HepG2 (cell line): ENCODE results near the gene RETREG2. TPM values are rescaled to one million over a fixed set of nuclear protein-coding genes. Genes with fewer than 3 reads are reported as not detected.

Experiments
- ATAC-seq: fragments of 200-7000 bp; cut with Tn5 transposase; 3 replicates; pipeline ENCODE4 v1.9.1; 2020; ENCODE audit warnings: mild to moderate bottlenecking, moderate library complexity
- BruUV-seq: library from RNA; stranded (reverse); fragments of 400-500 nt; replicated peaks from 2 replicates; lab custom pipeline; 2021; lab: Mats Ljungman, UMichigan
- CTCF ChIA-PET: fragments of 300-600 bp; formaldehyde crosslinking; extraction: SDS; loops from one replicate; lab custom pipeline; 2021; ENCODE audit warnings: low total read pairs, inconsistent platforms, low intra/inter-chr PET ratio; lab: Yijun Ruan, JAX
- POLR2A ChIA-PET: fragments of 350-600 bp; sonication (Branson Sonifier 250); formaldehyde crosslinking; loops from one replicate; lab custom pipeline; 2020; ENCODE audit warnings: antibody characterized with exemption, inconsistent platforms; lab: Yijun Ruan, JAX
- DNase-seq: peaks from one replicate; pipeline ENCODE4 v3.0.0-alpha.2; 2015; ENCODE audit warnings: low spot score
- FAIRE-seq: peaks from 3 replicates; lab custom pipeline; 2011; peaks lifted over from hg19 to GRCh38; lab: Jason Lieb, UNC
- H2AFZ ChIP-seq: one replicate; pipeline ENCODE4 v1.6.1; 2011; ENCODE audit warnings: low read length, inconsistent platforms
- H3K27ac ChIP-seq: fragments of 300-600 bp; 3 replicates; pipeline ENCODE4 v1.8.0; 2011; ENCODE audit warnings: mixed run types, mild to moderate bottlenecking, mixed read lengths, low read length, inconsistent platforms; ENCODE audit not compliant: insufficient read depth; ENCODE audit errors: extremely low read length
- H3K27me3 ChIP-seq, 2 experiments: fragments of 200-600 bp in 1 of 2; 2 replicates in 1 of 2; 3 replicates in 1 of 2; pipeline versions ENCODE4 v1.6.0 to v1.8.0; 2011; ENCODE audit warnings: low read length in 2 of 2, mild to moderate bottlenecking in 2 of 2, moderate library complexity in 2 of 2, inconsistent platforms in 1 of 2; ENCODE audit not compliant: insufficient read depth in 2 of 2, control insufficient read depth in 1 of 2
- H3K36me3 ChIP-seq, 2 experiments: fragments of 200-600 bp in 1 of 2; replicated peaks in 1 of 2; 2 replicates in 1 of 2; 3 replicates in 1 of 2; pipeline versions ENCODE4 v1.5.1 to v1.8.0; 2011; ENCODE audit warnings: low read length in 2 of 2, inconsistent platforms in 1 of 2; ENCODE audit not compliant: insufficient read depth in 2 of 2, control insufficient read depth in 1 of 2
- H3K4me1 ChIP-seq: 2 replicates; pipeline ENCODE4 v1.5.1; 2012; ENCODE audit warnings: low read length, inconsistent platforms; ENCODE audit not compliant: insufficient read depth
- H3K4me2 ChIP-seq: 2 replicates; pipeline ENCODE4 v1.6.0; 2011; ENCODE audit warnings: low read depth, low read length, inconsistent platforms
- H3K4me3 ChIP-seq, 3 experiments: fragments of 200-600 bp in 1 of 3; sonication (generic), shearing (Covaris generic) in 1 of 3; replicated peaks in 1 of 3; 2 replicates each; pipeline ENCODE4 v1.5.1; 2011 to 2016; ENCODE audit warnings: low read length in 3 of 3, inconsistent platforms in 2 of 3, low read depth in 2 of 3, mild to moderate bottlenecking in 2 of 3, control low read depth in 1 of 3, mixed read lengths in 1 of 3; ENCODE audit not compliant: insufficient read depth in 1 of 3
- H3K79me2 ChIP-seq: one replicate; pipeline ENCODE4 v1.6.1; 2011; ENCODE audit warnings: low read length, inconsistent platforms; ENCODE audit not compliant: insufficient read depth
- H3K9ac ChIP-seq: 2 replicates; pipeline ENCODE4 v1.6.0; 2011; ENCODE audit warnings: mild to moderate bottlenecking, low read depth, low read length, inconsistent platforms; ENCODE audit not compliant: insufficient read depth
- H3K9me3 ChIP-seq: 2 replicates; pipeline ENCODE4 v1.5.1; 2012; ENCODE audit warnings: mild to moderate bottlenecking, low read length
- H4K20me1 ChIP-seq: 2 replicates; pipeline ENCODE4 v1.6.0; 2011; ENCODE audit warnings: inconsistent platforms, mild to moderate bottlenecking, low read length, moderate library complexity; ENCODE audit not compliant: insufficient read depth
- ATF3 ChIP-seq: sonication (generic); formaldehyde crosslinking; IDR thresholded peaks from 2 replicates; pipeline ENCODE4 v1.4.0; 2020; ENCODE audit warnings: missing genetic modification reagents
- BHLHE40 ChIP-seq: IDR thresholded peaks from 2 replicates; pipeline ENCODE4 v1.6.1; 2011; ENCODE audit warnings: low read length, improper control_type of control experiment
- CSRNP1 ChIP-seq: sonication (generic); formaldehyde crosslinking; IDR thresholded peaks from 2 replicates; pipeline ENCODE4 v1.8.1; 2023; ENCODE audit warnings: mild to moderate bottlenecking, missing genetic modification reagents
- HMG20B ChIP-seq: conservative IDR thresholded peaks from 2 replicates; pipeline ENCODE4 v1.6.1; 2016; ENCODE audit warnings: missing genetic modification reagents, missing compliant biosample characterization
- IKZF5 ChIP-seq: IDR thresholded peaks from 2 replicates; pipeline ENCODE4 v1.6.1; 2018; ENCODE audit warnings: missing genetic modification reagents, mild to moderate bottlenecking, missing compliant biosample characterization
- NFE2L2 ChIP-seq: fragments of 150-350 bp; IDR thresholded peaks from 2 replicates; pipeline ENCODE4 v1.6.1; 2014; ENCODE audit warnings: low read length
- PHF20 ChIP-seq: sonication (generic); formaldehyde crosslinking; IDR thresholded peaks from 2 replicates; pipeline ENCODE4 v1.5.0; 2020; ENCODE audit warnings: mild to moderate bottlenecking, missing genetic modification reagents
- SIX1 ChIP-seq: sonication (generic); formaldehyde crosslinking; IDR thresholded peaks from 2 replicates; pipeline ENCODE4 v1.4.0; 2020; ENCODE audit warnings: missing genetic modification reagents, borderline replicate concordance
- SMAD9 ChIP-seq: sonication (generic); formaldehyde crosslinking; IDR thresholded peaks from 2 replicates; pipeline ENCODE4 v1.5.1; 2020; ENCODE audit warnings: mild to moderate bottlenecking, missing genetic modification reagents
- TARDBP ChIP-seq: sonication (generic); formaldehyde crosslinking; IDR thresholded peaks from 2 replicates; pipeline ENCODE4 v1.8.0; 2022; ENCODE audit warnings: mild to moderate bottlenecking, missing genetic modification reagents
- ZFP1 ChIP-seq: IDR thresholded peaks from 2 replicates; pipeline ENCODE4 v1.6.1; 2016
- ZNF615 ChIP-seq: sonication (generic); formaldehyde crosslinking; IDR thresholded peaks from 2 replicates; pipeline ENCODE4 v1.5.0; 2020; ENCODE audit warnings: mild to moderate bottlenecking, missing genetic modification reagents, borderline replicate concordance
- ZNF782 ChIP-seq: sonication (generic); formaldehyde crosslinking; IDR thresholded peaks from 2 replicates; pipeline ENCODE4 v1.4.0; 2020; ENCODE audit warnings: missing genetic modification reagents, mild to moderate bottlenecking, borderline replicate concordance
- WGBS: methylation state at CpG from one replicate; pipeline ENCODE4 v1.1.6; 2017; ENCODE audit warnings: low lambda C conversion rate; 5-methylcytosine and 5-hydroxymethylcytosine counted together
- in situ Hi-C: cut with HindIII; loops from 2 replicates; pipeline ENCODE4 v1.10.0; 2017; ENCODE audit warnings: low pct_unique_long_range_greater_than_20kb; ENCODE audit not compliant: extremely low pct_ligation_motif_present
- intact Hi-C: fragments of 100-400 bp; cut with micrococcal nuclease; formaldehyde crosslinking; loops from one replicate; pipeline ENCODE4 v1.10.0; 2022; ENCODE audit not compliant: unreplicated experiment
- polyA plus RNA-seq, 8 experiments: library from polyadenylated mRNA; depleted of rRNA in 3 of 8; stranded (reverse) in 7 of 8; unstranded in 1 of 8; fragments of >200 nt; fragmentation: Illumina TruSeq in 4 of 8; extraction: Trizol in 4 of 8; gene quantifications; 2 replicates each; pipeline versions ENCODE4 v1.2.1 to v1.2.3, GENCODE V29; 2011 to 2016; ENCODE audit warnings: low read depth in 4 of 8, missing spikeins in 1 of 8, mixed read lengths in 1 of 8; ENCODE audit not compliant: insufficient read depth in 1 of 8
- total RNA-seq, 5 experiments: library from RNA; depleted of rRNA; stranded (reverse); fragments of >200 nt; fragmentation: Illumina TruSeq; extraction: Trizol; gene quantifications; 2 replicates each; pipeline ENCODE4 v1.2.3, GENCODE V29; 2016; ENCODE audit warnings: low read depth in 1 of 5
- TF ChIP-seq, protein P1 (sequence below): sonication (generic); formaldehyde crosslinking; IDR thresholded peaks from 2 replicates; pipeline ENCODE4 v1.5.1; 2020; ENCODE audit warnings: missing genetic modification reagents, mild to moderate bottlenecking, borderline replicate concordance

Gene RETREG2
- total and polyA plus RNA-seq, 2 of the 13 experiments (the other 11 are each of a cell fraction or from before 2014, with no cell fraction given): 86.0 to 134 TPM

GRCh38 chr2:219230059-219230540 lies 52.0 kb downstream of the RETREG2 start:
- DNase-seq (peak; percentile 45), FAIRE-seq (no peak), ATAC-seq (peak; percentile 55)
- 2% methylated on average over 14 of the region's 24 CpGs for WGBS
- in situ Hi-C loops (no loop called here), intact Hi-C loops (no loop called here)
- POLR2A ChIA-PET: interaction anchor here (1.1 to 6.6 kb wide), 14 partner anchors 9 to 158 kb away, joined by 5 to 80 read pairs (median 12); partner anchors contain the start of genes ABCB6, CNPPD1, DNAJB2 and DNPEP
- BruUV-seq: TSS peak; percentile 68
- Histone ChIP-seq H3K27me3 (no peaks in the 10 kb centered on the region; a peak in 1 of 5 replicates), H3K9ac (peak overlapping the region; percentile 91), H3K4me2 (peak overlapping the region; percentile 80), H3K79me2 (peaks cover 51% of the 10 kb centered on the region), H2AFZ (no peak overlapping the region), H3K4me3 (peak overlapping the region; percentile 91 to 93 (median 93)), H3K4me1 (peaks cover 39% of the 10 kb centered on the region), H3K9me3 (no peaks in the 10 kb centered on the region), H3K27ac (peak overlapping the region; percentile 81), H4K20me1 (no peaks in the 10 kb centered on the region), H3K36me3 (peaks cover 31 to 55% of the 10 kb centered on the region in 2 experiments)
- CTCF ChIA-PET: interaction anchor here (1.2 to 2.3 kb wide), 2 partner anchors 64 to 69 kb away, joined by 3 to 15 read pairs; no protein-coding TSS in a partner anchor
- TF ChIP-seq SMAD9 (CRISPR knock-in tag) (no peak; the same call in 1 of the 2 replicates), ZNF615 (CRISPR knock-in tag) (no peak), SIX1 (no peak), PHF20 (CRISPR knock-in tag) (0 out of 2 replicates have a peak, but pooled peaks have one; percentile 34), ATF3 (CRISPR knock-in tag) (peak; percentile 49; the same call in 1 of the 2 replicates), TARDBP (peak; percentile 13; the same call in 1 of the 2 replicates), IKZF5 (0 out of 2 replicates have a peak, but pooled peaks have one; percentile 10), BHLHE40 (peak; percentile 52), ZFP1 (CRISPR knock-in tag) (no peak), ZNF782 (CRISPR knock-in tag) (no peak), HMG20B (CRISPR knock-in tag) (no peak), CSRNP1 (CRISPR knock-in tag) (peak; percentile 39; the same call in 1 of the 2 replicates), NFE2L2 (no peak)
- TF ChIP-seq, protein P1, sequence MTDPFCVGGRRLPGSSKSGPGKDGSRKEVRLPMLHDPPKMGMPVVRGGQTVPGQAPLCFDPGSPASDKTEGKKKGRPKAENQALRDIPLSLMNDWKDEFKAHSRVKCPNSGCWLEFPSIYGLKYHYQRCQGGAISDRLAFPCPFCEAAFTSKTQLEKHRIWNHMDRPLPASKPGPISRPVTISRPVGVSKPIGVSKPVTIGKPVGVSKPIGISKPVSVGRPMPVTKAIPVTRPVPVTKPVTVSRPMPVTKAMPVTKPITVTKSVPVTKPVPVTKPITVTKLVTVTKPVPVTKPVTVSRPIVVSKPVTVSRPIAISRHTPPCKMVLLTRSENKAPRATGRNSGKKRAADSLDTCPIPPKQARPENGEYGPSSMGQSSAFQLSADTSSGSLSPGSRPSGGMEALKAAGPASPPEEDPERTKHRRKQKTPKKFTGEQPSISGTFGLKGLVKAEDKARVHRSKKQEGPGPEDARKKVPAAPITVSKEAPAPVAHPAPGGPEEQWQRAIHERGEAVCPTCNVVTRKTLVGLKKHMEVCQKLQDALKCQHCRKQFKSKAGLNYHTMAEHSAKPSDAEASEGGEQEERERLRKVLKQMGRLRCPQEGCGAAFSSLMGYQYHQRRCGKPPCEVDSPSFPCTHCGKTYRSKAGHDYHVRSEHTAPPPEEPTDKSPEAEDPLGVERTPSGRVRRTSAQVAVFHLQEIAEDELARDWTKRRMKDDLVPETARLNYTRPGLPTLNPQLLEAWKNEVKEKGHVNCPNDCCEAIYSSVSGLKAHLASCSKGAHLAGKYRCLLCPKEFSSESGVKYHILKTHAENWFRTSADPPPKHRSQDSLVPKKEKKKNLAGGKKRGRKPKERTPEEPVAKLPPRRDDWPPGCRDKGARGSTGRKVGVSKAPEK (CRISPR knock-in tag): 0 out of 2 replicates have a peak, but pooled peaks have one; percentile 64
